SK-MEL-5 (cell line): Measurements from ENCODE around the gene TP53I11. TPM values are rescaled to one million over a fixed set of nuclear protein-coding genes. Genes with fewer than 3 reads are reported as not detected.

Source experiments
- DNase-seq: peaks from one replicate; pipeline ENCODE4 v3.0.0-alpha.2; 2016; ENCODE audit warnings: low read depth, low spot score
- in situ Hi-C: cut with HindIII; loops from 2 replicates; pipeline ENCODE4 v1.10.0; 2016; ENCODE audit warnings: low sequenced_read_pairs, high pct_unique_total_duplicates, low pct_unique_long_range_greater_than_20kb
- total RNA-seq: library from RNA; depleted of rRNA; stranded (reverse); fragments of >200 nt; shearing (Covaris generic); gene quantifications from 2 replicates; pipeline ENCODE4 v1.2.3, GENCODE V29; 2014

TP53I11 gene
- total RNA-seq, 1 experiment from 2014 or later: 3.2 TPM

DNA sequence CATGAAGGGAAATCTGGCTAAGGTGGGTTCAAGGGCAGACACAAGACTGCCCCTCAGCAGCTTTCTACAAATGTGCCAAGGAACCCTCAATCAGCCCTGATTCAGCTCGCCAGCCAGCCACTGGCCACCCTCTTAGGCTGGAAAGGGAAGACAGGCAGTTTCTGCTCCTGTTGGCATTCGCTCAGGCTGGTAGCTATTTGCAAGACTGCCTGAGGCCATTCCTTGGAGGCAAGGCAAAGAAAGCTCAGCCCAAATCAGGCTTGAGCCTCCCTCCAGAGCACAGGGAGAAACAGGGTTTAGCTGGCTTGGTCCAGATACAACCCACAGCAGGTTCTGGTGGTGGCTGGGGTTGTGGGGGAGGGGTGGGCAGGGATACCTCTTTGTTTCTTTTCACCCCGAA lies 19.2 kb downstream of the TP53I11 start:
- in situ Hi-C loops: no loop called here
- no peak for DNase-seq

DNA sequence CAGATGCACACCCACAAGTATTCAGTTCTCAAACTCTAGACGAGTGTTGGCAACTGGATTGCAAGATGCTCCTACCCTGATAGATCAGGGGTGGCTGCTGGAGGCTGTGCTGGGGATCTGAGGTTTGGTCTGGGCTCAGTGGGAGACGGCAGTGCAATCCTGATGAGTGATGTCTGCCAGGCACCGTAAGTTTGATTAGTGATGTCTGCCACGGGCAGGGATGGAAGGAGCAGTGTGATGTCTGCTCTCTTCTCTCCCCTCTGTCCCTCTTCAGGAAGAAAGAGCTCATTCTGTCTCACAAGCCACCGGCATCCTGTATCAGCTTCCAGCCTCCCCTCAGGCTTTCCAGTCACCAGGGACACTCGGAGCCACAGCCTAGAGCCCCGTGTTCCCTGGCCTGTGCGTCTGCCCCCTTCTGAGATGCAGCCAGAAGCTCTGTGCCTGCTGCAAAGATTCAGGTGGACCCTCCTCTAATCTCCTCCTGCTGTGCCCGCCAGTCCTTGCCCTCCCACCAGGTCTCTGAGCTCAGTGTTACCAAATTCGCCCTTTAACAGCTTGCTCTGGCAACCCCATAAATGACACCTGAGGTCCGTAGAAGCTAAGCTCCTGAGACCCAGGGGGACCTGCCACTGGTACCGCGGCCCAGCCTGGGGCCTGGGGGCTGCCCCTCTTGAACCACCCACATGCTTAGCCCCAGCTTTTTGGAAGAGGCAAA lies 19.9 kb downstream of the TP53I11 start:
- no peak for DNase-seq

DNA sequence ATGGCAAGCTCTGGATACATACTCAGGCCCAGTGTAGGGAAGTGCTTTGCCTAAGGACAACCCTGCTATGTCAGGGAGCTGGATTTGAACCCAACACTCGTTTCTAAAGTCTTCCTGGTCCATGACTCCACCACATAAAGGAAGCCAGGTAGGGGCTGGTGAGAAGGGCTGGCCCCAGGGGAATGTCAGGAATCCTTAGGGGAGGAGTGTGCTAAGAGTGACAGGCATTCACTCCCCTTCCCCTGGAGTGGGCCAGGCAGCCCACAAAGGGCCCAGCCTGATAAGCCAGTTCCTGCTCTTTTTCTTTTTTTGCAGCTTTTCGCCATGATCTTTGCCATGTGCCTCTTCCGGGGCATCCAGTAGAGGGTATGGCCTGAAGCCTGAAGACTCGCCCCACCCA lies 21.9 kb downstream of the TP53I11 start:
- in situ Hi-C loops: no loop called here

More for the DNA sequence above, 19.9 kb downstream of the TP53I11 start:
- in situ Hi-C loops: no loop called here

DNA sequence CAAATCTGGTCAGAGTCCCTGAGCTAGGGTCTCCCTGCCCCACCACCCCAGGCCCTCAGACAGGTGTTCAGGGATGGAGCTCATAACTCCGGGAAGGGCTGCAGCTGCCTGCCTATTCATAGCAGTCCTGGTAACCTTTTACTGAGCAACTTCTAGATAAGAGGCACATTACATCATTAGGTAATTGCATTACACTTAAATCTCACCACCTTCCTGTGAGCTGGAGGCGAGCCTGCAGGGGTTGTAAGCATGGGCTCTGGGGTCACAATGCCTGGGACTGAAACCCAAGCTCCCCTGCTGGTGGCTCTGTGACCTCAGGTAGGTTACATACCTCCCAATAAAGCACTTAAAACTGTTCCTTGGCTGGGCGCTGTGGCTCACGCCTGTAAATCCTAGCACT lies 22.5 kb downstream of the TP53I11 start:
- DNase-seq: no peak
- in situ Hi-C loops: no loop called here

More for the DNA sequence above, 21.9 kb downstream of the TP53I11 start:
- no peak for DNase-seq

DNA sequence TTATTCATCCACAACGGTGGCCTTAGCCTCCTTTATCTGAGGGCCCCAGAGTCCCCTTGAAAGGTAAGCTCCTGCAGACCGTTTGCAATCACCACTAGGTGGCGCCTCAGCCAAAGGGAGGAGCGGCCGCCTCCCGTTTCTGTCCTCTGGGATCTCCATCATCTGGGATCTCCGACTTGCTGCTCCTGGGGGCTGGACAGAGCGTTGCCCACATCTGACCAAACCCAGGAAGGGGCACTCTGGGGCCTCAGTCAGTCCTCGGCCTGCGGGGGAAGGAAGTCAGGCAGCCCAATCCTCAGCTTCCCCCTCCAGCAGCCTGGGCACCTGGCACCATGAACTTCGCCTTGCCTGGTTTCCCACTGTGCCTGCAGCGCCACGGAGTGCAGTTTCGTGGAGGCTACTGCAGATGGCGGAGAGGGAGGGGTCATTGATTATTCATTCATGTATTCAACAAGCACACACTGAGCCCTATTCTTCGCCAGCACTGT lies 23.5 kb downstream of the TP53I11 start:
- peak; percentile 82 for DNase-seq
- in situ Hi-C loops: no loop called here

DNA sequence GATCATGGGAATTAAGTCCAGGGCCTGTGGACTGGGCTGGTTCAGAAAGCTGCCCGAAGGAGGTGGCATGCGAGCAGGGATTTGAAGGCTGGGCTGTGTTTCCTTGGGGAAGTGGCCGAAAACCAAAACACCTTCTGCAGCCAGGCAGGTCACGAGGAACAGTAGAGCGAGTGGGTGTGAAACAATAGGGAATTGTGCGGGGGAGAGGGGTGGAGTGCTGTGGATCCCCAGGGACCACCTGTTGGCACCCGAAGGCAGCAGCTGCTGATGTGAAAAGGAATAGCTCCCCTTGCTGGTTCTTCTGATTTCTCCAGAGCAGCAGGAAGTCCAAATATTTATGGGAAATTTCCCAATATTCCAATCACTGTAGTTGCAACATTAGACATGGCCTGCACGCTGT lies 24.6 kb downstream of the TP53I11 start:
- DNase-seq: peak; percentile 59
- in situ Hi-C loops: no loop called here

DNA sequence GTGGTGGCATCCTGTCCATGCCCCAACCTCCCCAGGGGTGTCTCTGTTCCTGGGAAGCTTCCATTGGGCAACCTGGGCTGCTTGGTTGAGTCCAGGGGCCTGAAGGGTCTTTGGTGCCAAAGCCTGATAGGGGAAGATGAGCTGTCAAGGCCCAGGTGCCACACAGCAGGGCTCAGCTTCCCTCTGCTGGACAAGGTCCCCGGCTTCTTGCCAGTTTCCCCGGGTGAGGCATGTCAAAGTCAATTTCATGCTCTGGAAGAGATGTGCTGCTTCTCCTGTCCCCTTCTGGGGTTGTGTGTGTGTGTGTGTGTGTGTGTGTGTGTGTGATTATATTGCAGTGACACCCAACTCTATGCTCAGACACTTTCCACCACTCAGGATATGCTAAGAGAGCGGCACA lies 26.9 kb downstream of the TP53I11 start:
- in situ Hi-C loops: no loop called here
- no peak for DNase-seq

DNA sequence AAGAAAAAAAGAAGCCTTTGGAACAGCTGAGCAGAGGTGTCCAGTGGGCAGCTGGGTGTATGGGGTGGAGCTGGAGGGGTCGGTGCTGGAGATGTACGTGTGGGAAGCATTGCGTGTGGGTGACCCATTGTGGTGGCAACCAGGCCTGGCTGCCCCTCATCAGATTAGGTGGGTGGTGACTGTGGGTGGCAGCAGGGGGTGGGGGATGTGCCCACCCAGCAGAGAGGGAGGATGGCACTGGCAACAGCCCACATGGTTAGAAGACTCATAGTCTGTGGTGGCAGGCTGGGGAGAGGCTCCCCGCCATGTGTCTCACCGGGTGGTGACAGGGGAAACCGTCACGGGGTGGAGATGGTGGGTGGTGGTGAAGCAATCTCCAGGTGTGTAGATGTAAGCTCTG lies 27.6 kb downstream of the TP53I11 start:
- in situ Hi-C loops: no loop called here
- DNase-seq: no peak

DNA sequence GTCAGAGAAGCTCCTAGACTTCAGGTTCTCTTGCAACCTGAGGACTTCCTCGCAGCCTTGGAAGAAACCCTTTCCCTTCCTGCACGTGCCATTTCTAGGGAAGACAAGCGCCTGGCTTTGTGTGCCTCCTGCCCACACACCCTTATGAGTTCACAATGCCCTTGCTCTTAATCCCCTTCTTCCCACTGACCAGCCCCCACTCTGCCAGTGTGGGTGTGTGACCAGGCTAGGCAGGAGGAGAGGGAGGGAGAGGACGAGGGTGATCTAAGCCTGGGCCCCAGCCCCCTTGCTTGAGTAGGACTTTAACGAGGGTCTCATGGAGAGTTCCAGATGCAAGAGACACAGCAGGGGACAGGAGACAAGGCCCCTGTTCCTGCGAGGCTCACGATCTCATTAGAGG lies 30.2 kb downstream of the TP53I11 start:
- in situ Hi-C loops: no loop called here
- no peak for DNase-seq

DNA sequence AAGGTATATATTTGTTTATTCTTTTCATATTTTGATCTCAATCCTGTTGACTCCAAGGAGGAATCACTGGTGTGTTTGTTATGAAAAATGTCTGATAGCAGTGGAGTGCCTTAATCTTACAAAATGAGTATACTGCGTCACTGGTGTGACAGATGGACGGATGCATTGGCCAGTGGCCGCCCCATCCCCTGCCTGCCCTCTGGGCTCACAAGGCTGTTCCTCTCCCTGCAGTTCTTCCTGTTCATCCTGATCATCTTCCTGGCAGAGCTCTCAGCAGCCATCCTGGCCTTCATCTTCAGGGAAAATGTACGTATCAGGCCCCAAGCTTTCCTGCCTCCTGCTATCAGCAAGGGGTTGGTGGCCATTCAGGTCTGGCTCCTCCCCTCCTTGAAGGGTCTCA lies 32.9 kb downstream of the TP53I11 start:
- in situ Hi-C loops: no loop called here
- no peak for DNase-seq

DNA sequence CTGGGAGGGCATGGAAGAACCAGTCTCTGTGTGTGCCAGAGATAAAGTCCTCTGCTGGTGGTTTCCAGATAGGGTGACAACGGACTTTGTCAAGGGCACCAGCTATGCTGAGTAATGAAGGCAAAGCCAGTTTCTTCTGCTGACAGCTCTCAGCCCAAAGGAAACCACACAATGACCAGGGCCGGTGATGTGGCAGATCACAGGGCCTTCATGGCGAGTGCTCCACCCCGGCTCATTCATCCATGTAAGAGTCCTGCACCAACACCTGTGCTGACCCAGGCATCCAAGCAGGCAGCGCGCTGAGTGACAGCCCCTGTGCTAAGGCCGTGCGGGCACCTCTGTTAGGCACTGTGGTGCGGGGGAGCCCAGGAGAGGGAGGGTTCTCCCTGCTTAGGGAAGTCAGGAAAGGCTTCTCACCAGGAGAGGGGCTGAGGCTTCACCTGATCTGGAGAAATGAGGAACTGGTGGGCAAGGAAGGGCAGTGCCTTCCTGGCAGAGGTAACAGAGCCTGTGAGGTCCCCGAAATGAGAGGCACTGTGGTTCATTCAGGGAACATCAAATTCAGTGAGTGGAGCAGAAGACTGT lies 33.8 kb downstream of the TP53I11 start:
- no peak for DNase-seq
- in situ Hi-C loops: no loop called here

DNA sequence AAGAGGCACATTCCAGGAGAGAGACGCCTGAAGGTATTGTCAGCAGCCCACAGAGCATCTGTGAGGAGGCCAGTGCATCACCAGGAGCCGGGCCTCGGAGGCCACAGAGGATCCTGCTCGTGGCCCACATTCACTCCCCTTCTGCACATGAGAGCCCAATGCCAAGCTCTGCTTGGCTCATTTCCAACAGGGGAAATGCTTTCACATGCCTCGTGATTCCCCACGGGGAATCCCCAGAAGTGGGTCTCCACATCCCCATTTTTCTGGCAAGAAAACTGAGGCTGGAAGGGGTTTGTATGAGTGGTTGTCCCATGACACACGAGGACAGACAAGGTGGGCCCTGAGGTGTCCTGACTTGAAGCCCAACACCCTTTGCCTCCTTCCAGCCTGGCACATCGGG lies 34.4 kb downstream of the TP53I11 start:
- no peak for DNase-seq
- in situ Hi-C loops: no loop called here

DNA sequence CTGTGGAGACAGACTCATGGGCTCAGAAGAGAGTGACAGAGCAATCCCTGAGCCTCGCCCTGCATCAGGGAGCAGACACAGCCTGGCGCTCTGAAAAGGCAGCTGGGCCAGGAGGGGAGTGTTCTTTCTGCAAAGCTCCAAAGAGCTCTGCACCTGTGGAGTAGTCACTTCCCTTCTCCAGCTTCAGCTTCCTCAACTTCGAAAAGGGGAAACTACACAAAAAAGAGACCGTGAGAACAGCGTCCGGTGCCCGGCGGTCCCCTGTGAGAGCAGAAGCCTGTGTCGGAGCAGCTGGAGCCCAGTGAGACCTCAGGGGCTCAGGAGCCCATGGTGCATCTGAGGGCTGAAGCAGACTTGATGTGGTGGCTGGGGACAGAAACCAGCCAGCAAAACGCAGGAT lies 35.1 kb downstream of the TP53I11 start:
- in situ Hi-C loops: no loop called here
- DNase-seq: no peak

DNA sequence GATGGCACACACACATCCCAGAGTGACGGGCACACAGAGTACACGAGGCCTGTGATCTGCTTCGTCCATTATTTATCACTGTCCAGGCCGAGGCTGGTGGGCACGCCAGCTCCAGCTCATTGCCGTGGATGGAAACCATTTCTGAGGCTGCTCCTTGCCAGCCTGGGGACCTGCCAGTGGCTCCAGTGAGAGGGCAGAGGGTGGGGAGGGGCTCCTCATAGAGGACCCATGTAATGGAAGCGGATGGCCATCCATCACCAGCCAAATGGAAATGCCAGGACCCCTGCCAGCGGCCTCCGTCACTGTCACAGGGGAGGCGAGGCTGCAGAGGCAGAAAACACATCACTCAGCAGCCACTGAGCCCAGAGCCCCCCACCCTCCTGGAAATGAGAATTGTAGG lies 35.7 kb downstream of the TP53I11 start:
- in situ Hi-C loops: no loop called here
- no peak for DNase-seq

DNA sequence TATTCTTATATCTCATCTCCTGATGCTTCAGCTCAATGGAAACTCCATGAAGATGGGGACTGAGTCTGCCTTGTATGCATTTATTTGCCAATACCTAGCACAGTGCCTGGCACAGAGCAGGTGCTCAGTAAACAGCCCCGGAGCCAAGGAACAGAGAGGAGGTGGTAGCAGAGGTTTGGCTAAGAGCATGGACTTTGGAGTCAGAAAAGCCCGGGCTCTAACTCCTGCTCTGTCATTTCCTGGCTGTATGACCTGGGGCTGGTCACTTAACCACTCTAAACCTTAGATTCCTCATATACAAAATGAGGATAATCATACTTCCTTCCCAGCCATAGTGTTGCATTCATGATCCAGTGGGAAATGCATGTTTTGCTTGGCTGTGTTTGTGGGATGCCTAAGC lies 36.6 kb downstream of the TP53I11 start:
- DNase-seq: no peak
- in situ Hi-C loops: no loop called here

DNA sequence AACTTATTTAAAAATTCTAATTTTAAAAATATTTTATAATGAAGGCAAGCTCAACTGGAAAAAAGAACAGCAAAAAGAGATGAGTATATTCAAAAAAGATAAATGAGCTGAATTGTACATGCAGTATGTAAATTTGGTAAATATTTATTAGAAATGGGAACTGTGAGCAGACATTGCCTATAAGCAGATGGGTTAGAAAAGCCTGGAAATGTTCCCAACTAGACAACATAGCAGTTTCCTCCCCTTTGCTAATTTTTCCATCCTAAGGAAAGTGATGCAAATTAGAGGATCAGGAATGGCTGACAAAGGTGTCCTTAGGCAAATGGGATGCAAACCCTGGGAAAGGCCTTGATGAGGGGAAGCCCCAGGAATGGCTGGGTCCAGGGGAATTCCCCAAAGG lies 37.2 kb downstream of the TP53I11 start:
- DNase-seq: no peak
- in situ Hi-C loops: no loop called here

DNA sequence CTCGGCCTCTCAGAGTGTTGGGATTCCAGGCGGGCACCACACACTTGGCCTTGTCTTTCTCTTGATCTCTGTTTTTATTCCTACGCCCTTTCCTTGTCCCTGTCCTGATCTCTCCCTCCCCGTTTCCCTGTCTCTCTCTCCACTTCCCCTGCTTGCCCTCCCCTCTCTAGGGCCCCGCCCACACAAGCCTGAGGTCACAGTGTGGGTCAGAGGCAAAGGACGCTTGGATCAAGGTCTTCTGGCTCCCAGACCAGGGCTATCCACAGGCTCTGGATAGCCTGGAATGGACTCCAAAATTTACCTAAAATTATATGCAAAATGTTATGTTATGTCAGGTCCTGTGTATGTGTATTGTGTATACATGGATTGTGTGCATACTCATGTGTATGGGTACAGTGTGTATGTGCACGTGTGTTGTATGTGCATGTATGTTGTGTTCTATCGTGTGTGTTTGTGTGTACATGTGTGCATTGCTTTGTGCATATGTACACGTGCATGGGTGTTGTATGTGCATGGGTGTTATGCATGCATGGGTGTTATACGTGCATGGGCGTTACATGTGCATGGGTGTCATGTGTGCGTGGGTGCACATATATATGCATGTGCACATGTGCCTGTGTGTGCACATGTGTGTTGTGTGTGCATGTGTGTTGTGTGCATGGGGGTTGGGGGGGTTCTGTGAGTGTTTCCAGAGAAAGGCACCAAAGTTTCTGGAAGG lies 38.3 kb downstream of the TP53I11 start:
- in situ Hi-C loops: no loop called here
- no peak for DNase-seq

DNA sequence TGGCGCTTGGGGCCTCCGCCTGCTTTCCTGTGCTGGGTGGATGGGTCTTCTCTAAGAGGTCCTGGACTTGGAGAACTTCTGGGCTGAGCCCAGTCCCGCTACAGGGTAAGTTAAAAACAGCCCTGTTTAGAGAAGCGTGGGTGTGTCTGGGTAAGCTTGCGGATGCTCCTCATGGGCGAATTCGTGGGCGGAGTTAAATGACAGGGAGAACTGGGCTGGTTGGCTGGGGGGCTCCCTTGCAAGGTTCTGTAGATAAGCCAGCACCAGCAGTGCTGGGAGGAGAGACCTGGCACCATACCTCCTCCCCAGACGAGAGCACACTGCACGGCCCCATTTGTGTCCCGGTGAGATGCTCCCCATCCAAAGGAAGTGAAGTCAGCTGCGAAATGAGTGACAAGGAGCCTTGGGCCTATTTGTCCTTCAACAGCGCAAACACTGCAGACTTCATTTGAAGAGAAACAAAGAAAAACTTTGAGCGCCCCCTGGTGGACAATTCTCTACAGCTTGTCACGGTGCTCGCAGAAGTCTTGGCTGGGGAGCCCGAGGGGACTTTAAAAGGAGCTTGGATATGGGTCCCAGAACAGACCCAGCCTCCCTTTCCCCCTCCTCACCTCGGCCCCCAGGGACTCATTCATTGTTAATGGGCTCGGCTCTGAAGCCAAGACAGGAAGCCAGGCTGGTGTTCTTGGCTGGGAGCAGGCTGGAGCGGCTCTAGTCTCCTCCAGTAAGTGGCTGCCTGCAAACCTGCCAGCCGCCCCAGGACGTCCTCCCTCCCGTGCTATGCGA lies 39.5 kb downstream of the TP53I11 start:
- peak; percentile 86 for DNase-seq
- in situ Hi-C loops: no loop called here
